PC-3 (cell line): Measurements from ENCODE around the gene CRB2.

Experiments
- EZH2 ChIP-seq: fragments of 300-600 bp; sonication (generic); IDR thresholded peaks from one replicate; pipeline ENCODE4 v1.6.1; 2017; ENCODE audit warnings: antibody characterized with exemption, mild to moderate bottlenecking, low read length; ENCODE audit not compliant: unreplicated experiment
- EZH2phosphoT487 ChIP-seq: fragments of 300-600 bp; sonication (generic); IDR thresholded peaks from 2 replicates; pipeline ENCODE4 v1.6.1; 2018; ENCODE audit warnings: mild to moderate bottlenecking, antibody characterized with exemption, low read length, borderline replicate concordance
- TF ChIP-seq, protein P1 (sequence below): fragments of 300-600 bp; sonication (generic); conservative IDR thresholded peaks from 2 replicates; pipeline ENCODE4 v1.5.1; 2017; ENCODE audit warnings: antibody characterized with exemption, low read depth, mild to moderate bottlenecking, low read length

DNA sequence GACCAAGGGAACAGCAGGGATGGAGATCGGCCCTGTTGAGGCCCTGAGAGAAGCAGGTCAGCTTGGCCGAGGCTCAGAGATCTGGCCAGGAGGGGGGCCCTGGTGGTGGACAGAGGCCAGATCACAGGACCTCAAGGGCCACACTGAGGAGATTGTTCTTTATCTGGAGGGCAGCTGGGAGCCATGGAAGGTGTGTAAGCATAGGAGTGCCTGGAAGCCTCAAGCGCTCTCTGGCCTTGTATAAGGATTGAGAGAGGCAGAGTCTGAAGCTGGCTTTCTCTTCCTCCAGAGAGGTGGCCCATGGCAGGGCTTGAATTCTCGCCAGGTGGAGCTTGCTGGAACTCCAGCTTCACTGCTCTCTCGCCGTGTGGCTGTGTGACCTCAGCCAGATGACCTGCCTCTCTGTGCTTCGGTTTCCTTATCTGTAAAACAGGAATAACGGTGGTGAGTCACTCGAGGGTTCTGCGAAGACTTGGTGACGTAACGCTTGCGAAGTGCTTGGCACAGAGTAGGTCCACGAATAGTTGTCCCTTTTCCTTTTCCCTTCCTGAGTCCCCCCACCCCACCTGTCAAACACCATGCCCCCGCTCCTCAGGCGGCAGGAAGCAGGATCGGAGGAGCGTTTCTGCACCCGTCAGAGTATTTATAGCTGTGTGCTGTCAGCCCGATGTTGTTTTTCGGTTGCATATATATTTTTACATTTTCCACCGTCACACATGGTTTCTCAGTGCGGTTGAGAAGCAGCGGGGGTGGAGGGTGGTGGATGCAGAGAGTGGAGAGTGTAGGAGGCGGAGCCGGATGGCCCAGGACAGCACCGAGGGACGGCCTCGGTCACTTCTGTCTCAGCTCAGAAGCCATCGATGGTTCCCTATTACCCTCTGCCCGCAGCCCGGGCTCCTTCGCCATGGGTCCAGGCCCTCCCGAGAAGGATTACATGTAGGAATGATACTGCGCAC lies 17.0 kb upstream of the CRB2 start:
- TF ChIP-seq, protein P1, sequence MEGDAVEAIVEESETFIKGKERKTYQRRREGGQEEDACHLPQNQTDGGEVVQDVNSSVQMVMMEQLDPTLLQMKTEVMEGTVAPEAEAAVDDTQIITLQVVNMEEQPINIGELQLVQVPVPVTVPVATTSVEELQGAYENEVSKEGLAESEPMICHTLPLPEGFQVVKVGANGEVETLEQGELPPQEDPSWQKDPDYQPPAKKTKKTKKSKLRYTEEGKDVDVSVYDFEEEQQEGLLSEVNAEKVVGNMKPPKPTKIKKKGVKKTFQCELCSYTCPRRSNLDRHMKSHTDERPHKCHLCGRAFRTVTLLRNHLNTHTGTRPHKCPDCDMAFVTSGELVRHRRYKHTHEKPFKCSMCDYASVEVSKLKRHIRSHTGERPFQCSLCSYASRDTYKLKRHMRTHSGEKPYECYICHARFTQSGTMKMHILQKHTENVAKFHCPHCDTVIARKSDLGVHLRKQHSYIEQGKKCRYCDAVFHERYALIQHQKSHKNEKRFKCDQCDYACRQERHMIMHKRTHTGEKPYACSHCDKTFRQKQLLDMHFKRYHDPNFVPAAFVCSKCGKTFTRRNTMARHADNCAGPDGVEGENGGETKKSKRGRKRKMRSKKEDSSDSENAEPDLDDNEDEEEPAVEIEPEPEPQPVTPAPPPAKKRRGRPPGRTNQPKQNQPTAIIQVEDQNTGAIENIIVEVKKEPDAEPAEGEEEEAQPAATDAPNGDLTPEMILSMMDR: no peak
- no peak for TF ChIP-seq EZH2
- TF ChIP-seq EZH2phosphoT487: no peak
